Measurements from ENCODE around the gene CEP95.

CEP95 gene

DNA sequence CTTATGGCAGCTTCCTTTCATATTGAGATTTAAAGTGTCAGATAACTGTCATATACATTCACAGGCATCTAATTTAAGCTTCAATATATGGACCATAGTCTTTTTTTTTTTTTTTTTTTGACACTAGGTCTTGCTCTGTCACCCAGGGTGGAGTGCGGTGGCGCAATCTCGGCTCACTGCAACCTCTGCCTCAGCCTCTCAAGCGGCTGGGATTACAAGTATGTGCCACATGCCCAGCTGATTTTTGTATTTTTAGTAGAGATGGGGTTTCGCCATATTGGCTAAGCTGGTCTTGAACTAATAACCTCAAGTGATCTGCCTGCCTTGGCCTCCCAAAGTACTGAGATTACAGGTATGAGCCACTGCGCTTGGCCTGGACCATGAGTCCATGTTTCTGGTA lies 13.6 kb downstream of the CEP95 start:
- no peak for DNase-seq

DNA sequence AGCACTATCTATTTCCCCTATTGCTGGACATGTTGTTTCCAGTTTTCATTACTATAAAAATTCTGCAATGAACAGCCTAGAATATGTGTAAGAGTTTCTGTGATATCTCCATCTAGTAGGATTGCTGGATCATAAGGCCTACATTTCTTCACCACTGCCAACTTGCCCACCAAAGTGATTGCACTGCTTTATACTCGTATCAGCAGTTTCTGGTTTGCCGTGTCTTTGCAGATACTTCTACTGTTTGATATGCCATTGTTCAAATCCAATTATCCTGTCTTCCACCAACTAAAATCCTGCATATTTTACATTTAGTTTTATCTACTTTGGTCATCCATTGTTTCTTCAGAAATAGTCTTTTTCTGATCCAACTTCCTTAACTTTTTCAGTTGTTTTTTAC lies 21.1 kb downstream of the CEP95 start:
- DNase-seq = no peak

DNA sequence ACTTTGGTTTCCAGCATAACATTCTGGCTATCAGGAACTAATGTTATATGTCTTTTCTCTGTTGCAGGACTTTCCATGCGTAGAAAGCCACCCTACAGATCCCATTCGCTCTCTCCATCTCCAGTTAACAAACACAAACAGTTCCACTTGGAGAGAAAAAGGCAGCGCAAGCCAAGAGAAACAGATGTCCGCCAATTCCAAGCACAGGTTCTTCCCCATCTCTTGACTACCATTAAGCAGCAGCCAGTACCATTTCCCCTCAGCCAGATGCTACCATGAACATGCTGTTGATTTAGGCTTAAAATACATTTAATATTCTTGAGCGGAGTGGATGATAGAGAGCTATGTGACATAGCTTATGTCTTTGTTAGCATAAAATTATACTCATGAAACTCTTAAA lies 22.4 kb downstream of the CEP95 start:
- DNase-seq = no peak

DNA sequence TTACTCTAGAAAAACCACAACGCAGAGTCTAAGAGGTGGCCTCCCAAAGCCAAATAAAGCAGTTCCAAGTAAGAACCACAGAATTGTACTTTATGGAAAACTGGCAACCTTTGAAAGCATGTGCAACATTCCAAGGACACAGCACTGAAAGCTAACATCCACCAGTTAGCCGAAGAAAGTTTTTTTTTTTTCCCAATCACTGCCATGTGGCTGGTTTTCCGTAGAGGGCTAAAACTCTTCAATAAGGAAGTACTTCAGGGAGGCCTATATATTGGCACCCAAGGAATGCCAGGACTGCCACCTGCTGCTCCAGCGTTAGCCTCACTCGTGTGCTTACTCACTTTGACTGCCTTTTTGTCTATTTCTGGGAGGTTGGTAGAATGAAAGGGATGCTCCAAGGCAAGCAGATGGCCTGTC lies 25.2 kb downstream of the CEP95 start:
- DNase-seq = no peak

DNA sequence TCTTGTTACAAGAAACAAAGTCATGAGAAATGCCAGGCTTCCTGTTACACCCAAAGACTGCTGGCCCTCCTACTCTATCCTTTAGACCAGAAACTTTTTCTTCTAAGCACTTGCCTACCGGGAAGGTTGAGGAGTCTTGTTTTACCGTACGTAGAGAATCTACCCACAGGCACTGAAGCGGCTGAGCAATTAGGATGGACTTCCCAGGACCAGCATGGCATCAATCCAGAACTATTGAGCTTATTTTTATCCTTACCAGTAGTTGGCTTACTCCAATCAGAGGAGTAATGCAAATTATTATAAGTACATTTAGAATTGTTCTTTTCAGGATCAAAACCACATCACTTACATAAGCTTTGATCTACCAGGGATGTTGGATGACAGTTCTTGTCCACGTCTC lies 25.6 kb downstream of the CEP95 start:
- DNase-seq = no peak

DNA sequence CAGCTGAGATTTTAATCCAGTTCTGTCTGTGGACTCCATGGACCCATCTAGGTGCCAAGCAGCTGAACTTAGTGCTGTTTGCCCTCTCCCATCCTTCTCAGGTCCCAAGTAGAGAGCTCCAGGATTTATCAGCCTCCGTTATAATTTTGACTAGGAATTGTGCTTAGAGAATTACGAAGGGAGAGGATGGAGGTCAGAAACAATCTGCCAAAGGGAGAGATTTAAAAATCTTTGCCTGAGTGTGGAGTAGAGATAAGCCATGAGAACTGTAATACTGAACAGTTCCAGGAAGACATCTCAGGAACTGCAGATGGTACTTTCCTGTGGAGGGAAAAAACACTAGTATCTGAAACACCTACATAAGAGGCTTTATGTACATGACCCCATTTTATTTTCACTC lies 27.0 kb downstream of the CEP95 start:
- no peak for DNase-seq

DNA sequence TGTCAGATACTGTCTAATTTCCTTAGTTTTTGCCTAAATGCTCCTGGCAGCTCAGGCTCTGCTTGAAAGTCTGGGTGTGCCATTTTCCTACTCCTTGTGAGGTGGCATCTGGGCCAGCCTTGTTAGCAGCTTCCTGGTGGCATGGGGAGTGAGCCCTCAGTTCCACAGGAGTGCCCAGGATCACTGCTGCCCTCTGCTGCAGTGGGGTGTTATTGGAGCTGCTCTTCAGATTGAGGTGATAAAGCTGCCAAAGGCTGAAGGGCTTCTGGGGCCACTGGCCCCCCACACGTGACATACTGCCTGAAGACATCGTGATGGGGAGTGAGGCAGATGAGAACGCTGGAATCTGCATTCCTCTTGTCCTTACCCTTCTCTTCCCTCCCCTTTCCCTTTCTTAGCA lies 27.4 kb downstream of the CEP95 start:
- peak in 1 of 2 donors; percentile 9 for DNase-seq

DNA sequence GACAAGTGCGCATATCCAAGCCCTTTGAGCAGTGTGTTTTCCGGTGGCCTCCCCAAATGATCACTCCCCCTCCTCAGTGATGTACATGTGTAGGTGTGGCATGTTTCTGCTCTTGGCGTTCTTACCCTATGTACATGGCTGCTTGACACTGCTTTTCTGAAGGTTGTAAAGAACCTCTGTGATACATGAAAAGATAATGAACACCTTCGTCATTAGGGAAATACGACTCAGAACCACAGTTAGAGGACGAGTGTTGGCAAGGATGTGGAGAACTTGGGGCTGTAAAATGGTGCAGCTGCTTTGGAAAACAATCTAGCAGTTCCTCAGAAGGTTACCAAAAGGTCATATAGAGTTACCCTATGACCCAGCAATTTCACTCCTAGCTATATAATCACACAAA lies 28.6 kb downstream of the CEP95 start:
- DNase-seq = no peak

GRCh38 chr17:64536913-64537312 lies 30.1 kb downstream of the CEP95 start:
- no peak for DNase-seq

DNA sequence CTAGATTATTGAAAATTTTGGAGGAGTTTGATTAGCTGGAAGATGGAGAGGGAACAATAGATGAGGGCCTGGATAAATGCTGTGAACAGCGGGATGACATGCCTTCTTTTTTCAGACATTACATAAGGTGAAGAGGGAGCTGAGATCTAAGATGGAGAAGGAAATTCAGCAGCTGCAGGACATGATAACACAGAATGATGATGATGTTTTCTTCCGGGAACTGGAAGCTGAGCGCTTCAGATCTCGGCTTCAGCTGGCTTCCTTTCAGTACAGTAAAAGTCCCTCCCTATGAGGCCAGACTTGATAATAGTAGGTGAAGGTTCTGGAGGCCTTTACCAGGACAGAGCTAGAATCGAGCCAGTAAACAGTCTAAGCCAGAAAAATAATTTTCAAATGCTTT lies 30.7 kb downstream of the CEP95 start:
- no peak for DNase-seq

- DNase-seq = no peak
Measured at GRCh38 chr17:64538508-64539130, 31.8 kb downstream of the CEP95 start.

DNA sequence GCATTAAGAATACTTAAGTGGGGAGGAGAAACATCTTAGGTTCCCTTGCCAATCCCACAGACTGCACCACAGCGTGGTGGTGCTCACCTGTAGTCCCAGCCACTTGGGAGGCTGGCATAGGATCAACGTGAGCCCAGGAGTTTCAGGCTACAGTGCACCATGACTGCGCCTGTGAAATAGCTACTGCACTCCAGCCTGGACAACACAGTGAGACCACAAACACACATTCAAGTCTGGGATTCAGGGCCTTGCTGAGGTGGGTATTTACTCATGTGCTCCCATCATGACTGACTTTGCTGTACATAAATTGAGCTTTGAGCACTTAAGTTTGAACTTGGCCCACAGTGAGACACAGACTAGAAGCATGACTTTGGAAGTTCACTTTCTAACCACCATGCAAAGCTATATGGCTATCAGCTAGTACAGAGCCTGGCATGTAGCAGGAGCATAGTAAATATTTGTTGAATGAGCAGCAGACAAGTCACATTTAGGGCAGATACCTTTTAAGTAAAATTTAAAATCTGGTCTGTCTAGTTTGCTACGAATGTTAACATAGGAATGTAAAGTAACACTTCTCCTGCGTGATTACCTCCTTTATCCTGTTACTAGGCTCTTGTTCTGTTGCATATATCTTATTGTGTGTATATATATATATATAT lies 33.5 kb downstream of the CEP95 start:
- no peak for DNase-seq

DNA sequence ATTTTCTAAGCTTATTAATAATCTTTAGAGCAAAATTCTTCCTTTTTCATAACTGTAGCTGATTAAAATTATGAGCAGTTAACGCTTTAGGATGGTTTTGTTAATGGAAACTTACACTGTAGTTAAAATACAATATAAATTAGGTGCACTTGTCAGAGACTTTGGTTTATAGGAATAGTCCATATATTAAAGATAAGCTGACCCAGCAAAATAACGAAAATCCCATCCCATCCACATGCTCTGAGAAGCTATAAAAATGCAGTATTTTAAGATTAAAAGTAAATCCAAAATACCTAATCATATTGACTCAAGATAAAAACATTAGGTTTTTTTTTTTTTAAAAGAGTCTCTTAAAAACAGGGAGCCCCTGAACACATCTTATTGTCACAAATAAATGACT lies 38.0 kb downstream of the CEP95 start:
- DNase-seq = no peak

DNA sequence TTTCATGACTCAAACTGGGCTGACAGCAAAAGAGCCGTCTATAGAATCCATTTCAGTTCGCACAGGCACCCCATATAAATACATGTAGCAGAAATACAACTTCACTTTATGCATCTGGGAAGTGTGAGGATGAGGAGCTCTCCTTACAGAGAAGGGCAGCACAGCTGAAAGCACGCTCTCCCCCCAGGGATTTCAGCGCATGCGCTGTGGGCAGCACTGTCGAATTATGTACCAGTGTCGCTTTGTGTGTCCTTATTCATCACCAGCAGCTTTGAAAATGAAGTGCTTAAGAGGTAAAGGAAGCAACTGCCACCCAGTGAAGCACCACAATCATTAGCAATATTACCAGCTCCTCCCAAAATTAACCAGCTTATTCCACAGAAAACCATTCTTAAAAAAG lies 39.9 kb downstream of the CEP95 start:
- no peak for DNase-seq

- no peak for DNase-seq
Measured at GRCh38 chr17:64547319-64547718, 40.5 kb downstream of the CEP95 start.

DNA sequence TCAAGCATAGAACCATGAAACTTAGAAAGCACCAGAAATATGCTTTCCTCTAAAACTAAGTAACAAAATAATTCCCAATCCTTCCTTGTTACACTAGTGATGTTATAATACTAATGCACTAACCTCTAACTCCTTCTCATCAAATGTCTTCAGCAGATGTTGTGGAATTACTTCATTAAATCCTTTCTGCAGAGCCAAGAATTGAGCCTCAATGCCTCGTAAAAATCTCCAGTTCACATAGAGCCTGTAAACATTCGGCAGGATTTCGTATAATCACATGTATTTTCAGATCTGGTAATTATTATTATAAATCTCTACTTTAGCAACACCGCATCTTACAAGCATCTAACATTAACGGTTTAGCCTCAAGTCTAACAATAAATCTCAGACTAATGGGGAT lies 44.7 kb downstream of the CEP95 start:
- DNase-seq = no peak

GRCh38 chr17:64554028-64554637 lies 47.4 kb downstream of the CEP95 start:
- DNase-seq = no peak

- no peak for DNase-seq
Measured at GRCh38 chr17:64555281-64555680, 48.5 kb downstream of the CEP95 start.

DNA sequence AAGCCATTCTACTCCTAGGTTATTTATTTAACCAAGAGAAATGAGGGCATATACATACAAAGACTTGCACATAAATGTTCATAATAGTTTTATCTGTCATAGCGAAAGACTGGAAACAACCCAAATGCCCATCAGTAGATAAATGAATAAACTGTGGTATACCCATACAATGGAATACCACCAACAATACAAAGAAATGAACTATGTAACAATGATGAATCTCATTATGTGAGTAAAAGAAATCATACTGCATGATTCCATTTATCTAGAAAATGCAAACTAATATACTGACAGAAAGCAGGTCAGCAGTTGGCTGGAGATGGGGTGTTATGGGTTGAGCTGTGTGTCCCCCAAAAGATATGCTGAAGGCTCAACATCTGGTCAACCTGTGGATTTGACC lies 57.3 kb downstream of the CEP95 start:
- no peak for DNase-seq

DNA sequence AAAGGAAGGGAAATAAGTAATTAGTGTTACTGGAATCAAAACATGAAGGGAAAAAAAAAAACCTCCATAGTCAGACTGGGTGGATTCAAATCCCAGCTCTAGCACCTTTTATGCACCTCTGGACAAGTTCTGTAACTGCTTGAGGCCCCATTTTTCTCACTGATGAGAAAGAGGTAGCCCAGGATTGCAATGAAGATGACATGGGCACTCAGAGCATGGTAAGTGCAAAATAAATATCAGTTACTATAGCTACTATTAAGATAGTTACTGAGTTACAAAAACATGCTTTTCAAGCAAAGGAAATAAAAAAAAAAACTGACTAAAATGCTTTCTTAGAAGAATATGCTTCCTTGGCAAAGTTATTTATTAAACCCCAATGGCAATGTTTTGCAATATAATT lies 58.8 kb downstream of the CEP95 start:
- no peak for DNase-seq

- DNase-seq = no peak
Measured at GRCh38 chr17:64571746-64572145, 65.0 kb downstream of the CEP95 start.

- DNase-seq = peak in 1 of 2 donors; percentile 26
Measured at GRCh38 chr17:64572682-64573154, 65.9 kb downstream of the CEP95 start.

DNA sequence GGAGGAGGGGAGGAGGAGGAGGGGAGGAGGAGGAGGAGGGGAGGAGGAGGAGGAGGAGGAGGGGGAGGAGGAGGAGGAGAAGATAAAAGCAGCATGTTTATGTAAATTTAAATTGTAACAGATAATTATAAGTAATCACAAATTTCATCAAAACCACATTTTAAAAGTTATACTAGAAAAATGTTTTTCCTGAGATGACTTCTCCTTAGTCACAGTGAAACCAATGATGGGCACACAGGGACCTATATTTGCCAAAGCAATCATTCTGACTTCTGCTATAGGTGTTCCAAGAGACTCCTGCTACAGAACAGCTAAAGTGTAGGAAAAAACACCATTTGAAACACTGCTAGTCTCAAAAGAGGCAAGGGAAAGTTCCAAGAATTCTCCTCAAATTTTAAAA lies 66.4 kb downstream of the CEP95 start:
- DNase-seq = no peak

GRCh38 chr17:64574646-64575045 lies 67.9 kb downstream of the CEP95 start:
- no peak for DNase-seq

DNA sequence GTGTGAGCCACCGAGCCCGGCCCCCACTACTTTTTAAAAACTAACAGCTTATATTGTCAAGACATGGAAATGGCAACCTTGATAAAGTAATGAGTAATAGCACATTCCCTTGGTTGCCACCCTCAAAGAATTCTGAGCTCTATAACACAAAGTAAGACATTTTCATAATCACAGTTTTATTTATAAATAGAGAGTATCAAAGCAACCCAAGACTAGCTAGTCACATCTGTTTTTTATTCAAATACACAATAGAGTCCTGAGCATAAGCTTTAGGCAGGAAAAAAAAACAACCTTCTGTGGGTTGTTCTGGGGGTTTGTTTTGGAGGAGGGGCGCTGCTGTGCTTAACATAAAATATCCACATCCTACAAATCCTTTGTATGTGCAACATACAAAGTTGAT lies 68.7 kb downstream of the CEP95 start:
- no peak for DNase-seq
